Astrocyte of the spinal cord (primary cell): Measurements from ENCODE around the gene C1orf216.
"Not testable (repeated sequence)": the region's sequence is repeated elsewhere in the genome, so short reads cannot be mapped to it uniquely, and the experiment has no call there.

Experiments
- DNase-seq: peaks from one replicate; pipeline ENCODE4 v3.0.0; 2011; ENCODE audit warnings: low read depth, low spot score
- H3K4me3 ChIP-seq: 2 replicates; pipeline ENCODE4 v1.5.1; 2011; ENCODE audit warnings: low read depth, mild to moderate bottlenecking, low read length, moderate library complexity
- CTCF ChIP-seq: IDR thresholded peaks from 2 replicates; pipeline ENCODE4 v1.5.1; 2012; ENCODE audit warnings: low read depth, mild to moderate bottlenecking, low read length, inconsistent platforms
- in situ Hi-C: cut with HindIII; loops from 2 replicates; pipeline ENCODE4 v1.10.0; 2017; ENCODE audit warnings: low sequenced_read_pairs

C1orf216 gene

GRCh38 chr1:35717911-35718476 lies 690 bp downstream of the C1orf216 start:
- no peak for TF ChIP-seq CTCF
- peak; percentile 72 for DNase-seq
- peak overlapping the region; percentile 75 for H3K4me3 ChIP-seq
- in situ Hi-C loops, result no loop called here

- in situ Hi-C loops, result no loop called here
- H3K4me3 ChIP-seq, result no peak overlapping the region
Measured at GRCh38 chr1:35715568-35716002, 3.1 kb downstream of the C1orf216 start.

GRCh38 chr1:35714921-35715567 lies 3.6 kb downstream of the C1orf216 start:
- no peak overlapping the region for H3K4me3 ChIP-seq
- in situ Hi-C loops, result no loop called here
- DNase-seq, result no peak
- TF ChIP-seq CTCF, result no peak

More at GRCh38 chr1:35715568-35716002, 3.1 kb downstream of the C1orf216 start:
- DNase-seq, result peak; percentile 63
- peak; percentile 93 for TF ChIP-seq CTCF

GRCh38 chr1:35711098-35711497 lies 7.6 kb downstream of the C1orf216 start:
- DNase-seq, in situ Hi-C loops: not testable (repeated sequence)

GRCh38 chr1:35708952-35709351 lies 9.7 kb downstream of the C1orf216 start:
- no peak for DNase-seq
- in situ Hi-C loops, result no loop called here
- no peak for TF ChIP-seq CTCF
- H3K4me3 ChIP-seq, result no peak overlapping the region

More at GRCh38 chr1:35711098-35711497, 7.6 kb downstream of the C1orf216 start:
- H3K4me3 ChIP-seq, result not testable (repeated sequence)

- in situ Hi-C loops, result no loop called here
- H3K4me3 ChIP-seq, result peak overlapping the region; percentile 38
- no peak for TF ChIP-seq CTCF
- no peak for DNase-seq
Measured at GRCh38 chr1:35708441-35708921, 10.2 kb downstream of the C1orf216 start.

GRCh38 chr1:35707601-35708440 lies 10.9 kb downstream of the C1orf216 start:
- peak overlapping the region; percentile 38 for H3K4me3 ChIP-seq
- TF ChIP-seq CTCF, result no peak
- no peak for DNase-seq
- in situ Hi-C loops, result no loop called here
